HG03571 (cell line): ENCODE data around the gene MLLT6.

ENCODE experiments used
- ATAC-seq: cut with Tn5 transposase; IDR thresholded peaks from one replicate; pipeline ENCODE4 v1.9.1; 2021; ENCODE audit not compliant: unreplicated experiment

Gene MLLT6

DNA sequence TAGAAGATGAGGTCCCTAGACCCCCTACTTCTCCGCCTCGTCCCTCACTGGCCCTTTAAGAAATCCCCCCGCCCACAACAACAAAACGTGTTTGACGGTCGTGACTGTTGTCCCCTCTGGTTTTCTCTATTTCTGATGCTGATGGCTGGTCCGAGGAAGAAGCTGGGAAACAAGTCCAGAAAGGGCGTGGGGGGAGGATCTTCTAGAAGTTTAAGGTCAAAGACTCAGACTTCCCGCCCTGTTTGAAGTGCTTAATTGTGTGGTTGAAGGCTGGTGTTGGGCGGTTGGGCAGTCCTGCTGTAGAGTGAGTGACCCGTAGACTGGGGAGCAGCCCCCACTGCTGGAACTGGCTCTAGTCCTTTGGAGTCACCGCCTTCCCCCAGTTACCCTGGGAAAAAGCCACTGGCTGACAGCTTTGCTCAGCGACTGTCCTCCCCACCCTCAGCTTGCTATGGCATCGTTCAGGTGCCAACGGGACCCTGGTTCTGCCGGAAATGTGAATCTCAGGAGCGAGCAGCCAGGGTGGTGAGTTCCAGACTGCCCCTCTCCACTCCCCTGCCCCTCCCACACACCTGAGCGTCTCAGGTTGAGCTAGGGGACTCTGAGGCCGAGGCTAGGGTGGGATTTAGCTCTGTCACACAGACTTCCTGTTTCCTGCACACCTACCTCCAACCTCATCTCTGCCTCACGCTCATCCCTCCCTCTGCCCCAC, 1.6 kb downstream of the MLLT6 start:
- ATAC-seq = no peak

DNA sequence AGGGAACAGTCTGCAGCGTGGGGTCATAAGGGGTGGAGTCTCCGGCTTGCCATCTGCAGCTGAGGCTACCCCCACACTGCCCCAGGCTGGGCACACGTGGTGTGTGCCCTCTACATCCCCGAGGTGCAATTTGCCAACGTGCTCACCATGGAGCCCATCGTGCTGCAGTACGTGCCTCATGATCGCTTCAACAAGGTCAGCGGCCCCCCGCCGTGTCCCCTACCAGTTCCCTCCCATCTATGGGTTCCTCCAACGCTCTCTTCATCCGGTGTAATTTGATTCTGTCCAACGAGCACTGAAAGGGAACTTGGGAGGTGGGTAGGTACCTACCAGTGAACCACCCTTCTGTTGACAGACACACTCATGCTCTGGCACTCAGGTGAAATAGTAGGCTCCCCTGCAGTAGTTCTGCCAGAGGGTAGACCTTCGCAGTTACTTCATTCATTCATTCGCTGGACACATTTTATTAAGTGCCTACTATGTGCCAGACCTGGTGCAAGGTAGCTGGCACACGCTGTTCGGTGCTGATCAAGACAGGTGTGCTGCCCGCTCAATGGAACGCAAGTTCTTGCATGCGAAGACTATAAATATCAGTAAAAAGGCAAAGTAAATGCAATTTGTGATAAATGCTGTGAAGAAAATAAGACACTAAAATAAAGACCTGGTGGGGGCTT, 2.7 kb downstream of the MLLT6 start:
- no peak for ATAC-seq

DNA sequence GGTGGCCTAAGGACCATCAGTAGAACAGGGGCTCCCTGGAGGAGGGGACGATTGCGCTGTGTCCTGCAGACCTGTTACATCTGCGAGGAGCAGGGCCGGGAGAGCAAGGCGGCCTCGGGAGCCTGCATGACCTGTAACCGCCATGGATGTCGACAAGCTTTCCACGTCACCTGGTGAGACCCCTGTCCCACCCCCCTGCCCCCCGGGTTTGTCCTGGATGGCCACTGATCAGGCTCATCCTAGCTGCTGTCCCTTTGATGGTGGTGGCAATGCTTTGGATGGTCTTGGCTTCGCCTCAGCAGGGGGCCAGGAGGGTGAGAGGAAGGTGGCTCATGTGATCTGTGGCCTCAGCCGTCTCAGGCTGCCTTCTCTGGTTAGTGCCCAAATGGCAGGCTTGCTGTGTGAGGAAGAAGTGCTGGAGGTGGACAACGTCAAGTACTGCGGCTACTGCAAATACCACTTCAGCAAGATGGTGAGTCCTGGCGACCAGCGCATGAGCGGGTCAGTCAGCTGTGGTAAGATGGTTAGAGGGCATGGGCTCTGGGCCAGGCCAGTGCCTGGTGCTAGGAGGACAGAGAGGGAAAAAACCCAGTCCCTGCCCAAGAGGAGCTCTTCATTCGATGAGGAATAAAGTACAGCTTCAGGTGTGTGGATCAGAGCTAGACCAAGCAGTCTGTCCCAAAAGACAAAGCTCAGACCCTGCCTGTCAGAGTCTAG, 4.2 kb downstream of the MLLT6 start:
- ATAC-seq = no peak

DNA sequence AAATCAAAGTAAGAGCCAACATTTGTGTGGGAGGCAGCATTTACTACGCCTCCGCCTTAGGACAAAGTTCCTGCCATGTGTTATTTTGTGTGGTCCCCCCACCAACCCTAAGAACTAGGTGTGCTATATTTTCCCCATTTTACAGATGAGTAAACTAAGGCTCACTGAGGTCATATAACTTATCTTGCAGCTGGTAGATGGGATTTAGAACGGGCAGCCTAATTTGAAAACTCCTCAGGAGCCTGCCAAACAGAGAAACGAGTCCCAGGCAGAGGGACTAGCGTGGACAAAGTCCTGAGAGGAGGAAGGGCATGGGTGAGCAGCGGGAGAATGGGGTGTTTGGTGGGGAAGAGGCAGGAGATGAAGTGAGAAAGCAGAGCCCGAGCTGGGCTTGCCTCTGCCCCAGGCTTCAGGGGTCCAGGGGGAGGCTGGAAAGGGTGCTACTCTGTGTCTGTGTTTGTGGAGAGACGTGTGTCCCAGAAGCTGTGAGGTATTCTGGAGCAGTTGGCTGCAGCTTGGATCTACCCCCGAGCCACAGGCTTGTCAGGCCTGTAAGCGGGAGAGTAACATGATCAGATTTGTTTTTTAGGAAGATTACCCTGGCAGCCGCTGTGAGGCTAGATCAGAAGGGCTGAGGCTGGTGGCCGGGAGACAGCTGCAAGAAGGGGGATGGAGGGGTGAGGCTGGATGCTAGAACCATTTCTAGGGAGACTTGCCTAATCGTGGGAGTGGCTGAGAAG, 5.0 kb downstream of the MLLT6 start:
- no peak for ATAC-seq

DNA sequence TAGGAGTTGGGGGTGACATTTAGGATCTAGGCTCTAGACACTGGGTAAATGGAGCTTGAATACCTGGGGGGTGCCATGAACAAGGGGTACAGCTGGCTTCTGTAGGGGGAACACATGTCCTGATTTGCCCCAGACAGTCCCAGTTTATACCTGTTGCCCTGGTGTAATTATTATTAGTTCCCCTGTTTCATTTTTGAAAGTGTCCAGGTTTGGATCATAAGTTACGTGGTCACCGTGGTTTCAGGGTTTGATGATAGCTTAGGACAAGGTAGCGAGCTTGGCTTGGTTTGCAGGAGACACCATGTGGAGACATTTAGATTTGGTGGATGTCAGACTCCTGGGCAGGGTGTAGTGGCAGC, 5.5 kb downstream of the MLLT6 start:
- ATAC-seq = no peak

DNA sequence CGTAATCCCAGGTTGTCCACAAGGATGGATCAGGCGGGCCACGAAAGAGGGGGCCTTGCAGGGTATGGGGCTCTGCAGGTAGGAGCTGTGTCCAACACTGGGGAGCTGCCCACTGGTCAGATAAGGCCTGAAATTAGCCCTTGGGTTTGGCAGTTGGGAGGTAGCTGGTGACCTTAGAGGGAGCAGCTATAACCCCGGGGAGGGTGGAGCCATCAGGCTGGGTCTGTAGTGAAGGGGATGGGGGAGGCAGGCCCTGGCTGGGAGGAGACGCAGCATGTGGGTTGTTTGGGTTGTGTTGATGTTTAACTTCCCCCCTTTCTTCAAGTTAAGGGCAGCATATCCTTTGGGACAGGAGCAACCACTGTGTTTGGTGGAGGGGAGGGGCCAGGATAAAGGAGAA, 5.9 kb downstream of the MLLT6 start:
- no peak for ATAC-seq

DNA sequence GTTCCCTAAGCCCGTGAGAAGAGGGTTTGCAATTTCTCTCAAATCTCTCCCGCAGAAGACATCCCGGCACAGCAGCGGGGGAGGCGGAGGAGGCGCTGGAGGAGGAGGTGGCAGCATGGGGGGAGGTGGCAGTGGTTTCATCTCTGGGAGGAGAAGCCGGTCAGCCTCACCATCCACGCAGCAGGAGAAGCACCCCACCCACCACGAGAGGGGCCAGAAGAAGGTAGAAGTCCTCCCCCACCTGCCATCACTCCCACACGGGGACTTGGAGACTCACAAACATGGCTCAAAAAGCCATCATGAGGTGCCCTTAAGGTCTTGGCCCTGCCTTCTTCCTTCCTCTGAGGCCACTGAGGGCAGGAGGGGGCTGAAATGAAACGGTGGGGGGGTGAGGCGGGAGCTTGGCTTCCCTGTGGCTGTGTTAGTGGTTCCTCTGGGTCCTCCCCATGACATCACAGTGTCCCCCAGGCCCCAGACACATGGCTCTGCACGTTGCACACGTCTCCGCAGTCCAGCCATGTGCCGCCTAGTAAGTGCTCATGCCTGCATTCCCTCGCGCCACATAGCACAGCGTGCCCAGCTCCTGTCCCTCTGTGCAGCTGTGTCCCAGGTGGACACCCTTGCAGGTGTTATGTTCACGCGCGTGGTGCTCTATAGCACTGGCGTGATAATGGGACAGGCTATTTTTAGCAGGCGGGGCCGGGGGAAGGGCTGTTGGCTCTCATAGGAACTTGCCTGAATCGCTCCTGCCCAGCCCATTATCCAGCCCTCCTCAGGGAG, 6.9 kb downstream of the MLLT6 start:
- no peak for ATAC-seq

DNA sequence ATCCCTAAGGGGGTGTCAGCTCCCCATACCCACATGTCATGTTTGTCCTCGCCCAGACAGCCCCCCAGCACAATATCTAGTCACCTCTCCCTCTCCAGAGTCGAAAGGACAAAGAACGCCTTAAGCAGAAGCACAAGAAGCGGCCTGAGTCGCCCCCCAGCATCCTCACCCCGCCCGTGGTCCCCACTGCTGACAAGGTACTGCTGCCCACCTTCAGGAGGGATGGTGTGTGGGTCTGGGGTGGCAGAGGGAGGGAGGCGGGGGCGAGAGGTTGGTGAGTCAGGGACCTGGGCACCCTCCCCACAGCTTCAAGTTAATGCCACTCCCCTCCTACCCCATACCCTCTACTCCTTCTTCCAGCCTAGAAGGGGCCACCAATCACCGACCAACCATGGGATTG, 7.5 kb downstream of the MLLT6 start:
- ATAC-seq = no peak

DNA sequence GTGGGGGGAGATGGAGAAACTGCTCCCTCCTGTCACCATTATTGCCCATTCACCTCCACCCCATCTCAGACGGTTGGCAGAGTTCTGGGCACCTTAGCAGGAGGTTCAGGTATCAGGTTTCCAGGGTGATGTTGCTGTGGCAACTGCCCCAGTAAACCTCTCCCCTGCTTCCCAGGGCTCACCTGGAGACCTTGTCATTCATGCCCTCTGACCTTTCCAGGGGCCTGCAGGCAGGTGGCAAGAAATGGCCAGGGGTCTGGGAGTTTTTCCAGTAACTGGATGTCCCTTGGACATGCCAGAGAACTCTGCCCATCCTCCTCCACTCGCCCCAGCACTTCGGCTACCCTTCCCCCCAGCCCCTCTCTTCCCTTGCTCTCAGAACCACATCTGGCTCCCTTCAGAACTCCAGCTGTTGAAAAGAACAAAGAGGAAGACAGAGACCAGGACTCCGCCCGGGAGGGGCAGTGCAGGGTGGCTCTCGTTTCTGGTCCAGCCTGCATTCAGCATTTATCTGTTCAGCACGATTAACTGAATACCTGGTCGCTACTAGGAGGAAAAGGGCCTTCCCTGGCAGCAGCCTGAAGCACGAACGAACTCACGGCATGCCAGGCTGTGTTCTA, 8.5 kb downstream of the MLLT6 start:
- no peak for ATAC-seq

DNA sequence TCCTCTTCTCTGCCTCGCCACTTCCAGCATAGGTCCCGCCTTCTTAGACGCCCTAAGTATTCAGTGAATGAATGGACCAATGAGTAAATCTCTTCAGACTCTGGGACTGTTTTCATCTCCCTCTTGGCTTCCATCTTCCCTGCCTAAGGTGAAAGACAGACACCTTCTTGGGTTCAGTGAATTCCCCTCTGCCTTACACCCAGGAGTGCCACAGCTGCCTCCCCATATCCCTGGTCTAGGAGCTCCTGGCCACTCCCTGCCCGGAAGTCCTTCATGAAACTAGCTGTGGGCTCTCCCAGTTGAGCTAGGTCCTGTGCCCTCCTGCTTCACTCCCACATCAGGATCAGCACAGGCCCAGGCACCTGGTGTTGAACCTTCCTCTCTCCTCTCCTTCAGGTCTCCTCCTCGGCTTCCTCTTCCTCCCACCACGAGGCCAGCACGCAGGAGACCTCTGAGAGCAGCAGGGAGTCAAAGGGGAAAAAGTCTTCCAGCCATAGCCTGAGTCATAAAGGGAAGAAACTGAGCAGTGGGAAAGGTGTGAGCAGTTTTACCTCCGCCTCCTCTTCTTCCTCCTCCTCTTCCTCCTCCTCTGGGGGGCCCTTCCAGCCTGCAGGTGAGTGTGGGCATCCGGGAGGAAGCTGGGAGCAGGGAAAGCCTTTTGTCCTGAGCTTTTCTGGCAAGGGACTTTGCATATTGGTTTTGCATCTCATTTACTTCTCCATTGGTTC, 10.3 kb downstream of the MLLT6 start:
- ATAC-seq = no peak

DNA sequence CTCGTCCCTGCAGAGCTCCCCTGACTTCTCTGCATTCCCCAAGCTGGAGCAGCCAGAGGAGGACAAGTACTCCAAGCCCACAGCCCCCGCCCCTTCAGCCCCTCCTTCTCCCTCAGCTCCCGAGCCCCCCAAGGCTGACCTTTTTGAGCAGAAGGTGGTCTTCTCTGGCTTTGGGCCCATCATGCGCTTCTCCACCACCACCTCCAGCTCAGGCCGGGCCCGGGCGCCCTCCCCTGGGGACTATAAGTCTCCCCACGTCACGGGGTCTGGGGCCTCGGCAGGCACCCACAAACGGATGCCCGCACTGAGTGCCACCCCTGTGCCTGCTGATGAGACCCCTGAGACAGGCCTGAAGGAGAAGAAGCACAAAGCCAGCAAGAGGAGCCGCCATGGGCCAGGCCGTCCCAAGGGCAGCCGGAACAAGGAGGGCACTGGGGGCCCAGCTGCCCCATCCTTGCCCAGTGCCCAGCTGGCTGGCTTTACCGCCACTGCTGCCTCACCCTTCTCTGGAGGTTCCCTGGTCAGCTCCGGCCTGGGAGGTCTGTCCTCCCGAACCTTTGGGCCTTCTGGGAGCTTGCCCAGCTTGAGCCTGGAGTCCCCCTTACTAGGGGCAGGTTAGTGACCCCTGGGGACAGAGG, 11.4 kb downstream of the MLLT6 start:
- no peak for ATAC-seq

DNA sequence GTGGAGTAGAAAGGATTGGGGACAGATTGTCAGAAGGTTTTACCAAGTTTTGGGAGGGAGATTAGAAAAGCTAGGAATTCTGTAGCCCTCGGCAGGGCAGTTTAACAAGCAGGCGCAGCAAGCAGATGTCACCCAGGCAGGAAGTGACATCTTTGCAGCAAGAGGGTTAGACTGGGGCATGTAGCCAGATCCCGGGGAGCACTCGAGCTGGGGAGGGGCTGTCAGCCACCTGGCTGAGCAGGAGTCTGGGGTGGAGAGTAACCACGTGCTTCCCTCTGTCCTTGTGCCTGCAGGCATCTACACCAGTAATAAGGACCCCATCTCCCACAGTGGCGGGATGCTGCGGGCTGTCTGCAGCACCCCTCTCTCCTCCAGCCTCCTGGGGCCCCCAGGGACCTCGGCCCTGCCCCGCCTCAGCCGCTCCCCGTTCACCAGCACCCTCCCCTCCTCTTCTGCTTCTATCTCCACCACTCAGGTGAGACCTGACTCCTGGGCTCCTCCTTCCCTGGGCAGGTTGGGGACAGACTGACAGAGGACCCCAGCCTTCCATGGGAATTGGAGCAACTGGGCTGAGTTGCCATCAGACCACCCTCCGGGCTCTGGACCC, 12.2 kb downstream of the MLLT6 start:
- ATAC-seq = no peak

DNA sequence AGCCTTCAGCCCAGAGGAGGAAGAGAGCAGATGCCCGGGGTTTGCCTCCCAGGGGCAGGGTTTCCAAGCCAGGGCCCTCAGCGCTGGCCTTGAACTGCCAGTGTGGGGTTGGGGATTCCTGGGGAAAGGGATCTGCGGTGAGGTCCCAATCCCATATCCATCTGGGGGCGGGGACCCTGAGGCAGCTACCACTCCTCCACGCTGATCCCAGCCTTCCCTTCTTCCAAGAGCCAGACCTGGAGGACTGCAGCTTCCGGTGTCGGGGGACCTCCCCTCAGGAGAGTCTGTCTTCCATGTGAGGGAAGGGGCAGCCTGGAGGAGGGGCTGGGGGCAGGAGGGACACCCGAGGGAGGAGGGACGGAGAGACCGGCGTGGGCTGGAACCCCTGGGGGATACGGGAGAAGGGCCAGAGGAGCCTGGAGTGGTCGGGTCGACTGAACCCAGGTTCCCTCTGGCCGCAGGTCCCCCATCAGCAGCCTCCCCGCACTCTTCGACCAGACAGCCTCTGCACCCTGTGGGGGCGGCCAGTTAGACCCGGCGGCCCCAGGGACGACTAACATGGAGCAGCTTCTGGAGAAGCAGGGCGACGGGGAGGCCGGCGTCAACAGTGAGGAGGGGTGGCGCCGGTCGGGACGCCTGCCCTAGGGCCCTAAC, 14.3 kb downstream of the MLLT6 start:
- ATAC-seq = no peak

DNA sequence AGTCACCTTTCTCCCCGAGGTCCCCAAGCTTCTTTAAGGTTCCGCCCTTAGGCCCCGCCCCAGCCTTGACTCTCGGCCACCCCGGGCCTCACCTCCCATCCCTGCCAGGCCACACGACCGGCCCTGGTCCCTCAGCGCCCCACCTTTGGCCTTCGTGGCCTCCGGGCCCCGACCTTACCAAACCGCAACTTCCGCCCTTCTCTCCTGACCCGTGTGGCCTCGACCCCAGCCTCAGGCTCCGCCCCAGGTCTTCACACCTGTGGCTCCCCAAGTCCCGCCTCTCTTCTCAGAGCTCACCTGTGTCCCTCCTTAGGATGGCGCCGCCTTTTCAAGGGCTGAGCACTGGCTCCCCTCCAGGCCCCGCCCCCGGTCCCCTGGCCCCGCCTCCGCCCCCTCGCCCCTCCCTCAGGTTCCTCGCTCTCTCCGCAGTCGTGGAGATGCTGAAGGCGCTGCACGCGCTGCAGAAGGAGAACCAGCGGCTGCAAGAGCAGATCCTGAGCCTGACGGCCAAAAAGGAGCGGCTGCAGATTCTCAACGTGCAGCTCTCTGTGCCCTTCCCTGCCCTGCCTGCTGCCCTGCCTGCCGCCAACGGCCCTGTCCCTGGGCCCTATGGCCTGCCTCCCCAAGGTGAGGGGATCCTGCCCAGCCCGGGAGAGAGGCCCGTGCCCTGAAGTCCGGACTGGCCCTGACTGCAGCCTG, 15.0 kb downstream of the MLLT6 start:
- ATAC-seq = no peak

DNA sequence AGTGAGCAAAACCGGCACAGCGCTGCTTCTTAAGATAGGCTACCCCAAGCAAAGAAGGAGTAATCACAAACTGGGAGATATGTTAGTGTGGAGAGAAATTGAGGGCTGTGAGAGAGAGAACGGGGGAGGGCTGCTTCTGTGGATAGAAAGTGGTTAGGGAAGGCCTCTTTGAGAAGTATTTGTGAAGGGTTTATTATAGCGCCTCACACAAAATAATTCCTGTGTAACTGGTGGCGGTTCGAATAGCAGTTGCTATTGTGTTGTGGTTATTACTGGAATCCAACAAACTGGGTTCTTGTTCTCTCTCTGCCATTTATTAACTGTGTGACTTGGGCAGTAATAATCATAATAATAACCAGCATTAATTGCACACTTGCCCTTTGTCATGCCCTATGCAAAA, 15.9 kb downstream of the MLLT6 start:
- no peak for ATAC-seq

DNA sequence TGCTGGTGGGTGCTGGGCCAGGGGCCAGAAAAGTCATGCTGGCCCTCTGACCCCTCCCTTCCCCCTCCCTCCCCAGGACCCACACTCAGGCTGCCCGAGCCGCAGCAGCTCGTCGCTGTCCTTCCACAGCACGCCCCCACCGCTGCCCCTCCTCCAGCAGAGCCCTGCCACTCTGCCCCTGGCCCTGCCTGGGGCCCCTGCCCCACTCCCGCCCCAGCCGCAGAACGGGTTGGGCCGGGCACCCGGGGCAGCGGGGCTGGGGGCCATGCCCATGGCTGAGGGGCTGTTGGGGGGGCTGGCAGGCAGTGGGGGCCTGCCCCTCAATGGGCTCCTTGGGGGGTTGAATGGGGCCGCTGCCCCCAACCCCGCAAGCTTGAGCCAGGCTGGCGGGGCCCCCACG, 16.7 kb downstream of the MLLT6 start:
- no peak for ATAC-seq

DNA sequence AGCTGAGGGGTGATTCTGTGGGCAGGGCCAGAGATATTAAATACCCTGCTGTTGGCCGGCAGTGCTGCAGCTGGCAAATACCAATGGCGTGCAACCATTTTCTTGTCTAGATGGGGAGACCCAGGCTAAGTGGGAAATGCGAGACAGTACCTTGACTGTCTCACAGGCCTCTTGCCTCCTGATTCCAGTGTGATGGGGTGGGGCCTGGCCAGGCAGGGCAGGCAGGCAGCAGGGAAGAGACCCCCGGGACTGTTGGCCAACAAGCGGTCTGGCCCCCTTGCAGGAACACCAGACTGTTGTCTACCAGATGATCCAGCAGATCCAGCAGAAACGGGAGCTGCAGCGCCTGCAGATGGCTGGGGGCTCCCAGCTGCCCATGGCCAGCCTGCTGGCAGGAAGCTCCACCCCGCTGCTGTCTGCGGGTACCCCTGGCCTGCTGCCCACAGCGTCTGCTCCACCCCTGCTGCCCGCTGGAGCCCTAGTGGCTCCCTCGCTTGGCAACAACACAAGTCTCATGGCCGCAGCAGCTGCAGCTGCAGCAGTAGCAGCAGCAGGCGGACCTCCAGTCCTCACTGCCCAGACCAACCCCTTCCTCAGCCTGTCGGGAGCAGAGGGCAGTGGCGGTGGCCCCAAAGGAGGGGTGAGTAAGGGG, 19.4 kb downstream of the MLLT6 start:
- no peak for ATAC-seq
